ENCODE results near the gene PTPRM. TPM values are rescaled to one million over a fixed set of nuclear protein-coding genes. Genes with fewer than 3 reads are reported as not detected.

Gene PTPRM
- polyA plus RNA-seq, 1 donor (not counting 4 experiments of a cell fraction or from before 2014, with no cell fraction given), result 54.5 TPM

- no peak for FAIRE-seq
- H3K9me1 ChIP-seq (ENCODE audit: control insufficient read depth, extremely low read depth, insufficient read depth, low read length), result no peaks in the 10 kb centered on the region
- H3K27ac ChIP-seq (ENCODE audit: control insufficient read depth, insufficient read depth, low read length), result no peak overlapping the region
- no peak for DNase-seq (ENCODE audit: low read depth, low spot score)
- no peaks in the 10 kb centered on the region for H3K4me1 ChIP-seq (ENCODE audit: control insufficient read depth, extremely low read depth, insufficient read depth, low read length)
- TF ChIP-seq, protein P1, sequence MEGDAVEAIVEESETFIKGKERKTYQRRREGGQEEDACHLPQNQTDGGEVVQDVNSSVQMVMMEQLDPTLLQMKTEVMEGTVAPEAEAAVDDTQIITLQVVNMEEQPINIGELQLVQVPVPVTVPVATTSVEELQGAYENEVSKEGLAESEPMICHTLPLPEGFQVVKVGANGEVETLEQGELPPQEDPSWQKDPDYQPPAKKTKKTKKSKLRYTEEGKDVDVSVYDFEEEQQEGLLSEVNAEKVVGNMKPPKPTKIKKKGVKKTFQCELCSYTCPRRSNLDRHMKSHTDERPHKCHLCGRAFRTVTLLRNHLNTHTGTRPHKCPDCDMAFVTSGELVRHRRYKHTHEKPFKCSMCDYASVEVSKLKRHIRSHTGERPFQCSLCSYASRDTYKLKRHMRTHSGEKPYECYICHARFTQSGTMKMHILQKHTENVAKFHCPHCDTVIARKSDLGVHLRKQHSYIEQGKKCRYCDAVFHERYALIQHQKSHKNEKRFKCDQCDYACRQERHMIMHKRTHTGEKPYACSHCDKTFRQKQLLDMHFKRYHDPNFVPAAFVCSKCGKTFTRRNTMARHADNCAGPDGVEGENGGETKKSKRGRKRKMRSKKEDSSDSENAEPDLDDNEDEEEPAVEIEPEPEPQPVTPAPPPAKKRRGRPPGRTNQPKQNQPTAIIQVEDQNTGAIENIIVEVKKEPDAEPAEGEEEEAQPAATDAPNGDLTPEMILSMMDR (optimal IDR thresholded peaks at IDR 0.05 in 1 of 3, IDR thresholded peaks at IDR 0.05 in 1 of 3, conservative IDR thresholded peaks at IDR 0.05 in 1 of 3; ENCODE audit: extremely low read depth in 1 of 3, insufficient read depth in 2 of 3, low read length in 3 of 3), result no peak
- no peak for TF ChIP-seq EZH2 (IDR thresholded peaks at IDR 0.05; ENCODE audit: low read length)
- H2AFZ ChIP-seq (ENCODE audit: control insufficient read depth, low read length), result no peak overlapping the region
- no peaks in the 10 kb centered on the region for H3K27me3 ChIP-seq (ENCODE audit: control insufficient read depth, extremely low read depth, insufficient read depth, low read length)
- H3K9me3 ChIP-seq (ENCODE audit: control insufficient read depth, low read depth, low read length), result no peaks in the 10 kb centered on the region
- H3K9ac ChIP-seq (ENCODE audit: control insufficient read depth, extremely low read depth, insufficient read depth, low read length), result no peak overlapping the region
- dilution Hi-C loops (cut with MboI; ENCODE audit: extremely low pct_ligation_motif_present, low sequenced_read_pairs), result no loop called here
- peaks cover 0 to 1% of the 10 kb centered on the region in 2 experiments for H3K36me3 ChIP-seq (ENCODE audit: control insufficient read depth in 2 of 2, extremely low read depth in 1 of 2, insufficient read depth in 2 of 2, low read length in 2 of 2)
- H3K4me3 ChIP-seq (ENCODE audit: control insufficient read depth in 2 of 3, extremely low read depth in 1 of 3, insufficient read depth in 2 of 3, low read depth in 1 of 3, low read length in 3 of 3), result no peak overlapping the region
- no peak overlapping the region for H3K4me2 ChIP-seq (ENCODE audit: control insufficient read depth, extremely low read depth, insufficient read depth, low read depth, low read length)
- no peaks in the 10 kb centered on the region for H3K79me2 ChIP-seq (ENCODE audit: control insufficient read depth, insufficient read depth, low read length)
- H4K20me1 ChIP-seq (ENCODE audit: control insufficient read depth, extremely low read depth, insufficient read depth, low read length), result no peaks in the 10 kb centered on the region
Observed at GRCh38 chr18:8006979-8007378, 439.9 kb downstream of the PTPRM start.

- Histone ChIP-seq H3K4me3 (ENCODE audit: control insufficient read depth in 2 of 3, extremely low read depth in 1 of 3, insufficient read depth in 2 of 3, low read depth in 1 of 3, low read length in 3 of 3) (no peak overlapping the region), H3K9ac (ENCODE audit: control insufficient read depth, extremely low read depth, insufficient read depth, low read length) (no peak overlapping the region), H3K4me1 (ENCODE audit: control insufficient read depth, extremely low read depth, insufficient read depth, low read length) (no peaks in the 10 kb centered on the region), H3K79me2 (ENCODE audit: control insufficient read depth, insufficient read depth, low read length) (no peaks in the 10 kb centered on the region), H4K20me1 (ENCODE audit: control insufficient read depth, extremely low read depth, insufficient read depth, low read length) (no peaks in the 10 kb centered on the region), H3K36me3 (ENCODE audit: control insufficient read depth in 2 of 2, extremely low read depth in 1 of 2, insufficient read depth in 2 of 2, low read length in 2 of 2) (no peaks in the 10 kb centered on the region), H3K27ac (ENCODE audit: control insufficient read depth, insufficient read depth, low read length) (no peak overlapping the region), H3K9me1 (ENCODE audit: control insufficient read depth, extremely low read depth, insufficient read depth, low read length) (no peaks in the 10 kb centered on the region), H3K4me2 (ENCODE audit: control insufficient read depth, extremely low read depth, insufficient read depth, low read depth, low read length) (no peak overlapping the region), H3K9me3 (ENCODE audit: control insufficient read depth, low read depth, low read length) (no peaks in the 10 kb centered on the region), H3K27me3 (ENCODE audit: control insufficient read depth, extremely low read depth, insufficient read depth, low read length) (no peaks in the 10 kb centered on the region), H2AFZ (ENCODE audit: control insufficient read depth, low read length) (no peak overlapping the region)
- TF ChIP-seq, protein P1 (optimal IDR thresholded peaks at IDR 0.05 in 1 of 3, IDR thresholded peaks at IDR 0.05 in 1 of 3, conservative IDR thresholded peaks at IDR 0.05 in 1 of 3; ENCODE audit: extremely low read depth in 1 of 3, insufficient read depth in 2 of 3, low read length in 3 of 3), result no peak
- TF ChIP-seq EZH2 (IDR thresholded peaks at IDR 0.05; ENCODE audit: low read length), result no peak
- DNase-seq (ENCODE audit: low read depth, low spot score) (no peak), FAIRE-seq (no peak)
- dilution Hi-C loops (cut with MboI; ENCODE audit: extremely low pct_ligation_motif_present, low sequenced_read_pairs), result no loop called here
Observed at GRCh38 chr18:8008033-8008432, 440.9 kb downstream of the PTPRM start.
